Measurements from ENCODE around the gene MBD4.
"Not testable (repeated sequence)": the region's sequence is repeated elsewhere in the genome, so short reads cannot be mapped to it uniquely, and the experiment has no call there.

Gene MBD4

DNA sequence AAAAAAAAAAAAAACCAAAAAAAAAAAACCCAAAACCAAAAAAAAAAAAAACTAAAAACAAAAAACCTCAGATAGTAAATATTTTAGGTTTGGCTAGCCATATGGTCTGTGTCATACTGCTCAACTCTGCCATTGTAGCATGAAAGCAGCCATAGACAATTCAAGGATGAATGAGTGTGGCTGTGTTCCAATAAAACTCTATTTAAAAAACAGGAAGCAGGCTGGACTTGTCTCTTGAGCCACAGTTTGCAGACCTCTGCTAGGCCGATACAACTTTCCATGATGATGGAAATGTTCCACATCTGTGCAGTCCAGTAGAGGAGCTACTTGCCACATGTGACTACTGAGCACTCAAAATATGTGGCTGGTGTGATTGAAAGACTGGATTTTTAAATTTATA, 22.4 kb downstream of the MBD4 start:
- peak; percentile 25 for DNase-seq
- in situ Hi-C loops (cut with MboI; ENCODE audit: low pct_unique_long_range_greater_than_20kb, low sequenced_read_pairs) = no loop called here

DNA sequence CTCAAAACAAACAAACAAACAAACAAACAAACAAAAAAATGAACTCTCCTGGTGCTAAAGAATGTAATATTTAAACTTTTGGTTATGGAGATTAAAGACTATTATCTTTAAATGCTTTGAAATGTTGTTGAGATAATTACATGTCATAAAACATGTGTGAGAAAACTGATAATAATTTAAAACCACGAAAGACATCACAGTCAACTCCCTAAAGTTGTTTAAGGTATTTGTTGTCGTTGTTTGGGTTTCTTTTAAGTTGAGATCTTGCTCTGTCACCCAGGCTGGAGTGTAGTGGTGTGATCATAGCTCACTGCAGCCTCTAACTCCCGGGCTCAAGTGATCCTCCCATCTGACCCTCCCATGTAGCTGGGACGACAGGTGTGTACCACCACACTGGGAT, 23.3 kb downstream of the MBD4 start:
- in situ Hi-C loops (cut with MboI; ENCODE audit: low pct_unique_long_range_greater_than_20kb, low sequenced_read_pairs) = no loop called here
- DNase-seq = no peak

DNA sequence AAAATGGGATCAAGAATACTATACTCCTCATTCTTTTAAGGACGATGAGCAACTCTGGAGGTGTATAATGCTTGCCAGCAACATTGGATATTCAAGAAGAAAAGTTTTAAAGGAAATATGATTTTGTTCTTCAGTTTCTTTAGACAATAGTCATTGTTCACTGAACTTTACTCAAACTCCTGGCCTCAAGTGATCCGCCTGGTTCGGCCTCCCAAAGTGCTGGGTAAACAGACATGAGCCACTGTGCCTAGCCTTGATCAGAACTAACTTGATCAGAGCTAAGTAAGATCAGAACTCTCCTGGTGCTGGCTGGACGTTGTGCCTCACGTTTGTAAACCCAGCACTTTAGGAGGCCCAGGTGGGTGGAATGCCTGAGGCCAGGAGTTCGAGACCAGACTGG, 23.9 kb downstream of the MBD4 start:
- in situ Hi-C loops (cut with MboI; ENCODE audit: low pct_unique_long_range_greater_than_20kb, low sequenced_read_pairs) = no loop called here
- DNase-seq = no peak

DNA sequence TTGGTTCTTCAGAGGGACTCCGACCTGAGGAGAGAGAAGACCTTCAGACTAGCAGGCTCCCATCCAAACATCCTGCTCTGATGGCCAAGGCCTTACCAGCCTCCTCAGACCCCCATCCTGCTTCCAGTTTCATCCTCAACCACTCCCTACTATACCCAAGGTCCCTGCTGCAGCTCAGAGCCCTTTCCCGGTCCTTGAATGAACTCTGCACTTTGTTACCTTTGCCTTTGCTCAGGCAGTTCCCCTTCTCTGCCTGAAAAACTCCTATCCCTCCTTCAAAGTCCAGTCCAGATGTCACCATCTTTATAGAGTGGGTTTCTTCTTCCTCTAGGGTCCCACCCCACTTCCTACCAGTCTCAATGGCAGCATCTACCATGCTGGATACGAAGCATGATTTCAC, 24.4 kb downstream of the MBD4 start:
- in situ Hi-C loops (cut with MboI; ENCODE audit: low pct_unique_long_range_greater_than_20kb, low sequenced_read_pairs) = no loop called here
- no peak for DNase-seq

DNA sequence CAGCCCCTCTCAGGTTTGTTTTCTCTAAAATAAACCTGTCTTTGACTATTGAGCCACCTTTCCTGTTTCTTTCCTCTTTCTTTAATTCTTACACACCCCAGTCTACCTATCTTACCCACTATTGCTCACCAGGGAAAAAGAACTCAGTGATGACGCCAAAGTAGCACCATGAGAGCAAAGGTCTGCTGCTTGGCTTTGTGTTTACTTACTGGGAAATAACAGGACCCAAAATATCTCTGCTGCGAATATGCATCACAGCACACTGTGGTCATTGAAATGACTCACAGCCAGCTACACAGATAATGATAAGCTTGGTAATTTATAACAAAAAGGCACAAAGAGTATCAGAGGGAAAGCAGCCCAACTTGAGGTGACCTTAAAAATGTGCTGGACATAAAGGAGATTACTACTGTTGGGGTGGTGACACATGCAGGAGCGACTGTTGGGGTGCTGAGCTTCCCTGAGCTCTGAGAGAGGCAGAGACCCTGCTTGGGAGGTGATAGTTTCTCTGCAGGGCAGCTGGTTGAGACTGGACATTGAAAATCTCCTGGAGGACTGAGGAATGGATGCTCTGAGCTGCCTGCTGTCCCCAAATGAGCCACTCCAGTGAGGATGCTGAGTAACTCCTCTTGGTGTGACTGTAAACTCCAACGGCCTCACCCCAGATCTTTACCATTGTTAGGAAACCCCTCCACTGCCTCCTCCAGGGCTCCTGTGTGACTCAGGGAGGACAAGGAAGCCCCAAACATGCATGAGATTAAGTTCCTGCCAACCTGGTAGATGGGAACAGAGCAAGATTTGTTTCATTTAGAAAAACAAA, 25.9 kb downstream of the MBD4 start:
- in situ Hi-C loops (cut with MboI; ENCODE audit: low pct_unique_long_range_greater_than_20kb, low sequenced_read_pairs) = no loop called here
- no peak for DNase-seq

DNA sequence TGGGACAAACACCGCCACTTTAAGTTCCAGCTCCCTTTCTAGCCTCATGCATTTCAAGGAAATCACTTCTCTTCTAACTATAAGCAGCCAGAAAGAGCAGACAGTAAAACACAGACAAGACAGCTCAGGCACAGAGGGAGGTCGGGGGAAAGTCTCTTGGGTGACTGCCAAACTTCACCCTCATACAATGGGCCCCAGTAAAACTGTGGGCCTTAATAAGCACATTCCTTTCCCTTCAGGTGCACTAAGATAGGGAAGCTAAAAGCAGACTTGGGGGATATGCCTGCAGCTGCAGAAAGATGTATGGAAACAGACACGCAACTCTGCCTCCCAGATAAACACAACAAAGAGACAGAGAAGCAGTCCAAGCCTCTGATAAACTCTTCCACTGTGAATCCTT, 26.5 kb downstream of the MBD4 start:
- in situ Hi-C loops (cut with MboI; ENCODE audit: low pct_unique_long_range_greater_than_20kb, low sequenced_read_pairs) = not testable (repeated sequence)

DNA sequence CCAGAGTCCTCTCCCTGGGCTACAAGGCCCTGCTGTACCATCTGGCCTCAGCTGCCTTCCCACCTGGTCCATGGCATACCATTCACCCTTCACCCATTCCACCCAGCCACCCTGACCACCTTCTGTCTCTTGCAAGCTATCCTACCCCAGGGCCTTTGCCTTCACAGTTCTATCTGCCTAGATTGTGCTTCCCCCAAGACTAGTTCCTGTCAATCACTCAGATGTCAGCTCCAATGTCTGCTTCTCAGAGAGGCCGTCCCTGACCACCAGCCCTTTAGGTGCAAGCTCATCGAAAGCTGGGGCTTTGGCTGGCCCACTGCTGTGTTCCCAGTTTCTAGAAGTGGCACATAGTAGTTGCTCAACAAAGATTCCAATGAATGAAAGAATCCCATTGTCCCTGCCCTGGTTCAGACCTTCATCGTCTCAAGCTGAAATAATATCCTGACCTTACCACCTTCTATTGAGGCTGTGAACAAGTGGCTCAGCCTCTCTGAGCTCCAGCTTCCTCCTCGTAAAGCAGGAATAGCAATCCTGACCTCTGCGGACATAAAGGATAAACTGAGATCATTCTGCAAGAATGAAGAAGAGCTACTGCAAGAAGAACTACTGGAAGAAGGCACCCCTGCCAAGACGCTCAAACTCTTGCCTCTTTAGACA, 27.1 kb downstream of the MBD4 start:
- DNase-seq = no peak
- in situ Hi-C loops (cut with MboI; ENCODE audit: low pct_unique_long_range_greater_than_20kb, low sequenced_read_pairs) = no loop called here

More for the DNA sequence above, 26.5 kb downstream of the MBD4 start:
- DNase-seq = not testable (repeated sequence)

DNA sequence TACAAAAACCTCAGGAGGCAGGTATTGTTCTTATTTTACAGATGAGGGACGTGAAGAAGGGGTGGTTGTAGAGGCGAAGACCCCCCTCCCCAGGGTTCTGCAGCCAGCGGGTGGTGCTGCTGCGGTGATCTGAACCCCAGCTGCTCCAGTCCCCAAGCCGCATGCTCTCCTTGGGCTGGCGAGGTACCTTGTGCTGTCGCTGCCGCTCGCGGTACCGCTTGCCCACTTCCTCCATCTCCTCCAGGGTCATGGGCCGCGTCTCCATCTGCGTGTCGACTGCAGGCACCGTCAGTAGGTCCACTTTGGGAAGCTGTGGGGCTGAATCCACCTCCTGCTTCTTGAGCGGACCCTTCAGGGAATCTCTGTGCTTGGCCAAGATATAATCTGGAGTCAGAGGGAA, 28.8 kb downstream of the MBD4 start:
- no peak for DNase-seq
- in situ Hi-C loops (cut with MboI; ENCODE audit: low pct_unique_long_range_greater_than_20kb, low sequenced_read_pairs) = no loop called here

DNA sequence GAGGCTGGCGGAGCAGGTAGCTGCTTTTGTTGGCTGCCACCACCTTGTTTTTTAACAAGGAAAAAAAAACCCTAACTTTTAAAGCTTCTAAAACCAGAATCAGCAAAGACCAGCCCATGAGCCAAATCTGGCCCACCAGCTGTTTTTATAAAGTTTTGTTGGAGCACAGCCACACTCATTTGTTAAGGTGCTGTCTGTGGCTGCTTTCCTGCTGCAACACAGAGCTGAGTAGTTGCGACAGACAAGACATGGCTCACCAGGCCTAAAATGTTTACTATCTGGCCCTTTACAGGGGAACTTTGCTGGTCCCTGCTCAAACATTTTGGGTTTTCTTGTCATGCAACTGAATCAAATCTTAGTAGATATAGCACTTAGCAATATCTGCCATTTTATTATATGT, 30.2 kb downstream of the MBD4 start:
- in situ Hi-C loops (cut with MboI; ENCODE audit: low pct_unique_long_range_greater_than_20kb, low sequenced_read_pairs) = no loop called here
- no peak for DNase-seq

DNA sequence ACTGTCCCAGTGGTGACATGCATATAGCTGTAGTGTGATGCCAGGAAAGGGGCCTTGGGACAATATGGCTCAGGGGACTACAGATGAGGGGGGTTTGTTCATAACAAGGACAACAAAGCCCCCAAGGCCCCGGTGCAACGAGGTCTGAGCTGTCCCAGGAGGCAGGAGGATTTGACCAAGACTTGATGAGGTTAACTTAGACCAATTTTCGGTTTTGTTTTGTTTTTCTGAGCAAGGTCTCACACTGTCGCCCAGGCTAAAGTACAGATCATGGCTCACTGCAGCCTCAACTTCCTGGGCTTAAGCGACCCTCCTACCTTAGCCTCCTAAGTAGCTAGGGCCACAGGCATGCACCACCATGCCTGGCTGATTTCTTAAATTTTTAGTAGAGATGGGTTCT, 35.1 kb downstream of the MBD4 start:
- DNase-seq = no peak
- in situ Hi-C loops (cut with MboI; ENCODE audit: low pct_unique_long_range_greater_than_20kb, low sequenced_read_pairs) = no loop called here

DNA sequence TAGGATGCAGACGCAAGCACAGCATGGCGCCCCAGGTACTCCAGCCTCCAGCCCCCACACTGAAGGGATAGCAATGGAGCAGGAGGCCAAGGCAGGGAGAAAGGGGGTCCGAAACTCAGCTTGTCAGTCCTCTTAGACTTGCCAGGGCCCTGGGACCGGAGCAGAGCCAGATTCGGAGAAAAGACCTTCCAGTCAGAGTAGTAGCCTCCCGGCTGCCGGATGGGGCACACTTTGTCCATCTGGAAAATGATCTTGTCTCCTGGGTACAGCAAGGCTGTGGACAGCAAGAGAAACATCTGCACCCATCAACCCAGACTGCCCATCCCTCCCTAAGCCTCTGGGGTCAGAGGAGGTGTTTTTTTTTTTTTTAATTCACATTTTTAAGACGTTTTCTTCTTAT, 35.6 kb downstream of the MBD4 start:
- in situ Hi-C loops (cut with MboI; ENCODE audit: low pct_unique_long_range_greater_than_20kb, low sequenced_read_pairs) = no loop called here
- no peak for DNase-seq

DNA sequence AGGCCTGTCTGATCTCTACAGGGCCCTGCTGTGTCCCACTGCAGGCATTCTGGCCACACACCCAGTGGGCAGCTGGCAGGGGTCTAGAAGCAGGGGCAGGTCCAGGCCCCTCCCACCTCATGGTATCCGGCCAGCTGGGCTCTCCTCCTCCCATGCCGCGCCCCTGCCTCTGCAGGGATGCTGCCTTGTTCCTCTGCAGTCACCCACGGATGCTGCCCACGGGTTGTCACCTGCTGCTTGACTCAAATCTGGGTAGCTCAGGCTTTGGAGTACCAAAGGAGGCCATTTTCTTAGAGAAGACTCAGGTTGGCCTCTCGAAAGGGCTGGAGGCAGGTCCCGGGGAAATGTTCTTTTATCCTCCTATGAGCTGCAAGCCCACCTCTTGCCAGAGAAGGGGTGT, 36.3 kb downstream of the MBD4 start:
- DNase-seq = no peak
- in situ Hi-C loops (cut with MboI; ENCODE audit: low pct_unique_long_range_greater_than_20kb, low sequenced_read_pairs) = no loop called here

DNA sequence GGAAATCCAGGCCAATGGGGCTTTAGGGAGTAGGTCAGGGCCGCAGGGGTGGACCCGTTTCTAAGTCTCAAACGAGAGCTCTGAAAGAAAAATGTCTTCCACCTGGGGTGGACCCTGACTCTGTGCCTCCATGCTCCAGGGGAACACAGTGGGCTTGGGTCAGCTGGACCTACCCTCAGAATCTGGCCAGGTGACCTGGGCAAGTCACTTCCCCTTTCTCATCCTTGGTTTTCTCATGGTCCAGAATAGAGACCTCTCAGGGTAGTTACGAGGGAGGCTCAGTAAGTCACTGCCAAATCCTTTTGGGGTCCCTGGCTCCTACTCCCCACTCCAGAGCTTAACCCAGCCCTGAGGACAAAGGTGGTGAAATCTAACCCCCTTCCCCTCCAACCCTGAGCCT, 37.1 kb downstream of the MBD4 start:
- in situ Hi-C loops (cut with MboI; ENCODE audit: low pct_unique_long_range_greater_than_20kb, low sequenced_read_pairs) = no loop called here
- DNase-seq = no peak

DNA sequence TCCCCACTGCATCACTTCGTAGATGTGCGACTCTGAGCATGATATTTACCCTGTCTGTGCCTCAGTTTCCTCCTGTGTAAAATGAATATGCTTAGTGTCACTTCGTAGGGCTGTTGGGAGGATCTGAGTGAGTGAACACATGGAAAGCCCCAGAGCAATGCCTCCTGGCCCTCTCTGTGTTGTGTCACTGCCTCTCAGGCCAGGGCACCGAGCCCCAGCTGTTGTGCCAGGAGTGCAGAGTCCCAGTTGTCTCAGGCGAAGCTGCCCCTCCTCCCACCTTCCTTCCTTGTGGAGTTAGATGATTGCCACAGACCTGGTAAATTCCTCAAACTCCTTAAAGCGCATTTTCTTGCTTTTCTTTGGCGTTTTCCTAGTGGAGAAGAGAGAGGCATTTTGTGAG, 37.5 kb downstream of the MBD4 start:
- in situ Hi-C loops (cut with MboI; ENCODE audit: low pct_unique_long_range_greater_than_20kb, low sequenced_read_pairs) = no loop called here
- no peak for DNase-seq

DNA sequence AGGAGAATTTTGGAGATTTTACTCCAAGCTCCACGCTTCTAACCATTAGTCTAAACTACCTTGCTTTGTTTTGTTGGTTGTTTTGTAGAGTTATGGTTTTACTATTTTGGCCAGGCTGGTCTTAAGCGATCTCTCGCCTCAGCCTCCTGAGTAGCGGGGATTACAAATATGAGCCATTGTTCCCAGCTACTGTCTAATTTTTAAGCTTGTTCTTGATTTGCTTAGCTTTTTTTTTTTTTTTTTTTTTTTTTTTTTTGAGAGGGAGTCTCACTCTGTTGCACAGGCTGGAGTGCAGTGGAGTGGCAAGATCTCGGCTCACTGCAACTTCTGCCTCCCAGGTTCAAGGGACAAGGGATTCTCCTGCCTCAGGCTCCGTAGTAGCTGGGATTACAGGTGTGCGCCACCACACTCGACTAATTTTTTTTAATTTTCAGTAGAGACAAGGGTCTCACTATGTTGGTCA, 39.8 kb downstream of the MBD4 start:
- no peak for DNase-seq
- in situ Hi-C loops (cut with MboI; ENCODE audit: low pct_unique_long_range_greater_than_20kb, low sequenced_read_pairs) = no loop called here

DNA sequence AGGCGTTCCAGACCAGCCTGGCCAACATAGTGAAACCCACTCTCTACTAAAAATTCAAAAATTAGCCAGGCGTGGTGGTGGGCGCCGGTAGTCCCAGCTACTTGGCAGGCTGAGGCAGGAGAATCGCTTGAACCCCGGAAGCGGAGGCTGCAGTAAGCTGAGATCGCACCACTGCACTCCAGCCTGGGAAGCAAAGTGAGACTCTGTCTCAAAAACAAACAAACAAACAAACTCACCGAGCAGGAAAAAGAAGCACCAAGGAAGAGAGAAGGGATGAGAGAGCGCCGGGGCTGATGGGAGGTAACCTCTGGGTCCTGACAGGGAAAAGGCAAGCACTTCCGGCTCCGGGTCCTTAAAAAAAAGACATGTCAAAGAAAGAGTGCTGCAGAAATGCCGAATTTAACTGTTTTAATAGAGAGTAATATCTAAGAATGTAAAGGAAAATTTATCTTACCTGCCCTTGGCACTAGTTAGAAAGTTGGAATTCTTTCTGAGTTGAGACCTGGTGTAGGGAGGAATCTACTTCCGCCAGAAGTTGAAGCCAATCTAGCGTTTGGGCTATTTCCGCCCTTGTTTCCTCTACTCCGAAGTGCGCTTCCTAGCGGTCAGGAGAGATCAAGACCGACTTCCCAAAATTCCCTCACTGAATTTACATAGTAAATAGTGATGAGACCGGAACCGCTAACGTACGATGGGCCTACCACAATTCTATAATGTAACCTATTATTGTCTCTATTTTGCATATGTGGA, 40.4 kb downstream of the MBD4 start:
- DNase-seq = peak; percentile 97
- in situ Hi-C loops (cut with MboI; ENCODE audit: low pct_unique_long_range_greater_than_20kb, low sequenced_read_pairs) = no loop called here

DNA sequence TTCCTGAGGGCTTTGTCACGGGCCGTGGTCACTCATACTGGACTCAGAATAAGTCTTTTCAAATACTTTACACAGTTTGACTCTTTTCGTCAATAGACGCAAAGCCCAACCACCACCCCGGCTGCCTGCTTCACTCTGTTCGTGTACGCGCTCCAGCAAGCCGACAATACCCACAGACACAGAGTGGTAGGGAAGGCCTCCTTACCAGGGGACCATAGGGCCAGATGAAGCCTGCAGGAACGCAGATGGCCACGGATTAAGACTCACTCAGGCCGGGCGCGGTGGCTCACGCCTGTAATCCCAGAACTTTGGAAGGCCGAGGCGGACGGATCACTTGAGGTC, 41.0 kb downstream of the MBD4 start:
- in situ Hi-C loops (cut with MboI; ENCODE audit: low pct_unique_long_range_greater_than_20kb, low sequenced_read_pairs) = no loop called here
- DNase-seq = no peak

DNA sequence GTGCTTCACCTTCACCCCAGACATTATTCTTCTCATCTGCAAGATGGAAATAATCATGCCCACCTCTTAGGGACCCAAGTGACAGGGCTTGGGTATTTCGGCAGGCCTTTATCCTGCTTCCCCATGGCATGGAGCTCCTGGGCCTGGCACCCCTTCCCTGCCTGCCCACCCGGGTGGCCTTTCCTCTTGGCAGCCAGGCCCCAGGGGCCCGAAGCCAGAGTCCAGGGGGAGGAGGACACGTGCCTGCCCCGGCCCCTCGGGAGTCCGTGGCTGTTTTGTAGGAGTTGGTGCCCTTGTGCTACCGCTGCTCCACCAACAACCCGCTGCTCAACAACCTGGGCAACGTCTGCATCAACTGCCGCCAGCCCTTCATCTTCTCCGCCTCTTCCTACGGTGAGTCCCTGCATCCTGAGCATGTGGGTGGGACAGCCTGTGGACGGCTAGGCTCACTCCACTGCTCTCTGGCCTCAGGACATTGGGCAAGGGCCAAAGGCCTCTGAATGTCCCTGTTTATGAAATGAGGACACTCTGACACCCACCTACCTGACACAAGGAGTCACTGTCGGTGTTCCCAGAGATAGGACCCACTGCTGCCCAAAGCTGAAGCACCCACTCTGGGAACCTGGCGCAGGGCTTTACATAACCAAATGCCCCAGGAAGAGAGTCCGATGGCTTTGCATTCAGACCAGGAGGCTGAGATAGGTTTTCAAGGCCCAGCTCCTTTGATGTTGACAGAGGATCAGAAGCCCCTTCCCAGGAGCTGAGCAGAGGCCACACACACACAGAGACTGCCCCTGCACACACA, 45.8 kb downstream of the MBD4 start:
- in situ Hi-C loops (cut with MboI; ENCODE audit: low pct_unique_long_range_greater_than_20kb, low sequenced_read_pairs); DNase-seq: not testable (repeated sequence)

DNA sequence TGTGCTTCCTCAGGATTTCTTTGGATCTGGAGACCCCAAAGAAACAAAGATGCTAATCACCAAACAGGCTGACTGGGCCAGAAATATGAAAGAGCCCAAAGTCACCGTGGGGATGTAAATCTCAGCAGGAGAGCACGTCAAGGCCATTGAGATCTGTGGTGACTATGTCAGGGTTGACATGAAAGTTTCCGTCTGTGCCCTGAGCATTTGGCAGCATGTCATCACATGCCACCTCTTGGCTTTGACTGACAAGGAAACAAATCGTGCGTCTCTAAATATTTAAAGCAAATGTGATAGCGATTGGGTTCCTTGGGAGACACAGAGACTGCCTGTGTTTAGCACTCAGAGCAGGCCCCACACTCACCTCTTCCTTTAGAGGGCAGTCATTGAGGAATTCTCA, 46.5 kb downstream of the MBD4 start:
- DNase-seq = no peak
- in situ Hi-C loops (cut with MboI; ENCODE audit: low pct_unique_long_range_greater_than_20kb, low sequenced_read_pairs) = no loop called here
